MM.1S (cell line): ENCODE measurements around the gene RTL3.

Experiments used
- DNase-seq: peaks from one replicate; pipeline ENCODE4 v3.0.0-alpha.2; 2015
- H2AFZ ChIP-seq: fragments of 300-600 bp; sonication (generic); 2 replicates; pipeline ENCODE4 v1.6.0; 2016; ENCODE audit warnings: antibody characterized with exemption, low read length
- H3F3A ChIP-seq: fragments of 300-600 bp; sonication (generic); 2 replicates; pipeline ENCODE4 v1.6.1; 2016; ENCODE audit warnings: mild to moderate bottlenecking, antibody characterized with exemption, low read length, moderate library complexity, mixed read lengths; ENCODE audit not compliant: insufficient read depth
- H3K27ac ChIP-seq: fragments of 300-600 bp; sonication (generic); 2 replicates; pipeline ENCODE4 v1.5.1; 2016; ENCODE audit warnings: mild to moderate bottlenecking, low read length
- H3K27me3 ChIP-seq: fragments of 300-600 bp; sonication (generic); replicated peaks from 2 replicates; pipeline ENCODE4 v1.6.0; 2016; ENCODE audit warnings: low read length; ENCODE audit not compliant: insufficient read depth
- H3K36me3 ChIP-seq: fragments of 300-600 bp; sonication (generic); replicated peaks from 2 replicates; pipeline ENCODE4 v1.6.1; 2016; ENCODE audit warnings: mild to moderate bottlenecking, low read length, mixed read lengths; ENCODE audit not compliant: insufficient read depth
- H3K4me1 ChIP-seq: fragments of 300-600 bp; sonication (generic); 2 replicates; pipeline ENCODE4 v1.6.1; 2016; ENCODE audit warnings: low read length, mixed read lengths
- H3K4me2 ChIP-seq: fragments of 300-600 bp; sonication (generic); 2 replicates; pipeline ENCODE4 v1.6.0; 2016; ENCODE audit warnings: low read depth, low read length
- H3K4me3 ChIP-seq: fragments of 300-600 bp; sonication (generic); 2 replicates; pipeline ENCODE4 v1.5.1; 2016; ENCODE audit warnings: low read length, mixed read lengths
- H3K79me2 ChIP-seq: fragments of 300-600 bp; sonication (generic); 2 replicates; pipeline ENCODE4 v1.6.1; 2016; ENCODE audit warnings: mixed run types, low read length, mixed read lengths
- H3K9ac ChIP-seq: fragments of 300-600 bp; sonication (generic); 2 replicates; pipeline ENCODE4 v1.6.1; 2016; ENCODE audit warnings: low read length, mixed read lengths
- H3K9me2 ChIP-seq: fragments of 300-600 bp; sonication (generic); replicated peaks from 2 replicates; pipeline ENCODE4 v1.6.1; 2016; ENCODE audit warnings: mild to moderate bottlenecking, low read length, mixed read lengths; ENCODE audit not compliant: insufficient read depth
- H3K9me3 ChIP-seq: fragments of 300-600 bp; sonication (generic); replicated peaks from 2 replicates; pipeline ENCODE4 v1.6.1; 2016; ENCODE audit warnings: mild to moderate bottlenecking, low read length, mixed read lengths; ENCODE audit not compliant: insufficient read depth
- H4K20me1 ChIP-seq: fragments of 300-600 bp; sonication (generic); 2 replicates; pipeline ENCODE4 v1.6.1; 2016; ENCODE audit warnings: mild to moderate bottlenecking, low read length, moderate library complexity, mixed read lengths; ENCODE audit not compliant: insufficient read depth
- EZH2 ChIP-seq: fragments of 300-600 bp; sonication (generic); optimal IDR thresholded peaks from 2 replicates; pipeline ENCODE3; 2017; ENCODE audit warnings: low read depth, mild to moderate bottlenecking, antibody characterized with exemption, low read length, mixed read lengths
- EZH2phosphoT487 ChIP-seq: fragments of 300-600 bp; sonication (generic); IDR thresholded peaks from 2 replicates; pipeline ENCODE4 v1.6.1; 2018; ENCODE audit warnings: antibody characterized with exemption, low read length
- TF ChIP-seq, protein P1 (sequence below): fragments of 300-600 bp; sonication (generic); IDR thresholded peaks from 2 replicates; pipeline ENCODE4 v1.5.1; 2016; ENCODE audit warnings: antibody characterized with exemption, low read length, mixed read lengths

RTL3 gene

DNA sequence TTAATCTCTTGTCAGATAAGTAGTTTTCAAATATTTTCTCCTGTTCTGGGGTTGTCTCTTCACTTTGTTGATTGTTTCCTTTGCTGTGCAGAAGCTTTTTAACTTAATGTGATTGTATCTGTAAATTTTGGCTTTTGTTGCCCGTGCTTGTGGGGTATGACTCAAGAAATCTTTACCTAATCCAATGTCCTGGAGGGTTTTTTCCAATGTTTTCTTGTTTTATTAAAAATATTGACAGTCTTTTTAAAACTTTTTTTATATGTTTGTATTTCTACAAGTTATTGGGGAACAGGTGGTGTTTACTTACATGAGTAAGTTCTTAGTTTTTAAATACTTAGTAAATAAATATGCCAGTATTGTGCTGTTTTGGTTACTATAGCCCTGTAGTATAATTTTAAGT is 44.9 kb downstream of the RTL3 start:
- no peaks in the 10 kb centered on the region for H3K9me2 ChIP-seq
- H3K9ac ChIP-seq = no peak overlapping the region
- no peak overlapping the region for H3K4me2 ChIP-seq
- H3K27me3 ChIP-seq = no peaks in the 10 kb centered on the region
- H3K9me3 ChIP-seq = no peaks in the 10 kb centered on the region
- H3F3A ChIP-seq = no peaks in the 10 kb centered on the region
- TF ChIP-seq EZH2phosphoT487 = no peak
- TF ChIP-seq EZH2 = no peak
- TF ChIP-seq, protein P1, sequence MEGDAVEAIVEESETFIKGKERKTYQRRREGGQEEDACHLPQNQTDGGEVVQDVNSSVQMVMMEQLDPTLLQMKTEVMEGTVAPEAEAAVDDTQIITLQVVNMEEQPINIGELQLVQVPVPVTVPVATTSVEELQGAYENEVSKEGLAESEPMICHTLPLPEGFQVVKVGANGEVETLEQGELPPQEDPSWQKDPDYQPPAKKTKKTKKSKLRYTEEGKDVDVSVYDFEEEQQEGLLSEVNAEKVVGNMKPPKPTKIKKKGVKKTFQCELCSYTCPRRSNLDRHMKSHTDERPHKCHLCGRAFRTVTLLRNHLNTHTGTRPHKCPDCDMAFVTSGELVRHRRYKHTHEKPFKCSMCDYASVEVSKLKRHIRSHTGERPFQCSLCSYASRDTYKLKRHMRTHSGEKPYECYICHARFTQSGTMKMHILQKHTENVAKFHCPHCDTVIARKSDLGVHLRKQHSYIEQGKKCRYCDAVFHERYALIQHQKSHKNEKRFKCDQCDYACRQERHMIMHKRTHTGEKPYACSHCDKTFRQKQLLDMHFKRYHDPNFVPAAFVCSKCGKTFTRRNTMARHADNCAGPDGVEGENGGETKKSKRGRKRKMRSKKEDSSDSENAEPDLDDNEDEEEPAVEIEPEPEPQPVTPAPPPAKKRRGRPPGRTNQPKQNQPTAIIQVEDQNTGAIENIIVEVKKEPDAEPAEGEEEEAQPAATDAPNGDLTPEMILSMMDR = no peak
- no peak for DNase-seq
- H3K27ac ChIP-seq = no peak overlapping the region
- no peaks in the 10 kb centered on the region for H4K20me1 ChIP-seq
- H3K4me1 ChIP-seq = no peaks in the 10 kb centered on the region
- no peaks in the 10 kb centered on the region for H3K36me3 ChIP-seq
- no peaks in the 10 kb centered on the region for H3K79me2 ChIP-seq
- H2AFZ ChIP-seq = no peak overlapping the region
- H3K4me3 ChIP-seq = no peak overlapping the region
